Dermis lymphatic vessel endothelial cell (primary cell): Measurements from ENCODE around the gene ZNF644. TPM values are rescaled to one million over a fixed set of nuclear protein-coding genes. Genes with fewer than 3 reads are reported as not detected.

Source experiments
- total RNA-seq: library from RNA; depleted of rRNA; stranded (reverse); fragments of >200 nt; gene quantifications from 2 replicates; pipeline ENCODE4 v1.2.1, GENCODE V29; 2014

The ZNF644 gene
- total RNA-seq, result 48.5 and 61.2 TPM in 2 replicates

GRCh38 chr1:91021686-91022517, at the start of gene ZNF644:
TSS of gene ZNF644 (minus strand) at chr1:91022035. CDS start at chr1:90982353, 39,682 bp downstream.

